ENCODE results near the gene L1TD1. TPM values are rescaled to one million over a fixed set of nuclear protein-coding genes. Genes with fewer than 3 reads are reported as not detected.
A peak's percentile ranks its signal among the peaks of the same experiment; 100 is the strongest.
"Not testable (repeated sequence)": the region's sequence is repeated elsewhere in the genome, so short reads cannot be mapped to it uniquely, and the experiment has no call there.

L1TD1 gene
- total and polyA plus RNA-seq, 4 experiments from 2014 or later, result not detected

- intact Hi-C loops (cut with micrococcal nuclease), result no loop called here
- no peaks in the 10 kb centered on the region for H3K27me3 ChIP-seq (ENCODE audit: insufficient read depth, low read length)
- ChIA-PET POLR2A (ENCODE audit: partially characterized antibody) (no interaction called here), CTCF (ENCODE audit: partially characterized antibody) (interaction anchor here (1.2 to 2.1 kb wide), 3 partner anchors 9 to 562 kb away, joined by 3 to 13 read pairs (median 3); no protein-coding TSS in a partner anchor)
- no peak overlapping the region for H3K27ac ChIP-seq (ENCODE audit: low read depth, low read length)
- H3K9me3 ChIP-seq (ENCODE audit: control insufficient read depth in 1 of 2, low read length in 2 of 2), result no peaks in the 10 kb centered on the region
- Mint-ChIP-seq H3K27ac (no peak overlapping the region), H3K27me3 (peaks cover 6 to 7% of the 10 kb centered on the region in 2 donors), H3K9me3 (no peaks in the 10 kb centered on the region), H3K4me3 (no peak overlapping the region), H3K4me1 (no peaks in the 10 kb centered on the region), H3K36me3 (no peaks in the 10 kb centered on the region)
- H3K4me3 ChIP-seq (ENCODE audit: low read length in 2 of 2), result no peak overlapping the region
- DNase-seq, result no peak
- no peaks in the 10 kb centered on the region for H3K36me3 ChIP-seq (ENCODE audit: insufficient read depth, low read length)
- H3K4me1 ChIP-seq (ENCODE audit: insufficient read depth, low read length), result no peaks in the 10 kb centered on the region
Measured at GRCh38 chr1:62184336-62184735, 10.3 kb upstream of the L1TD1 start.

DNA sequence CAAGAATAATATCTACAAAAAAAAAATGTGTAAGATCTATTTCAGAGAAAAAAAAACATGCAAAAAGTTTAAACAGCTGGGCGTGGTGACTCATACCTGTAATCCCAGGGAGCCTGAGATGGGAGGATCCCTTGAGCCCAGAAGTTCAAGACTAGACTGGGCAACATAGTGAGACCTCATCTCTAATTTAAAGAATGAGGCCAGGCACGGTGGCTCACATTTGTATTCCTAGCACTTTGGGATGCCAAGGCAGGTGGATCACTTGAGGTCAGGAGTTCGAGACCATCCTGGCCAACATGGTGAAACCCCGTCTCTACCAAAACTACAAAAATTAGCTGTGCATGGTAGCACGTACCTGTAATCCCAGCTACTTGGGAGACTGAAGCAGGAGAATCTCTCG is 9.4 kb upstream of the L1TD1 start:
- H3K4me1 ChIP-seq (ENCODE audit: insufficient read depth, low read length); DNase-seq; H3K36me3 ChIP-seq (ENCODE audit: insufficient read depth, low read length); H3K4me3 ChIP-seq (ENCODE audit: low read length in 2 of 2); H3K27ac Mint-ChIP-seq; H3K9me3 Mint-ChIP-seq; H3K4me1 Mint-ChIP-seq; H3K27ac ChIP-seq (ENCODE audit: low read depth, low read length); H3K4me3 Mint-ChIP-seq; POLR2A ChIA-PET (ENCODE audit: partially characterized antibody); intact Hi-C loops (cut with micrococcal nuclease); H3K9me3 ChIP-seq (ENCODE audit: control insufficient read depth in 1 of 2, low read length in 2 of 2); H3K36me3 Mint-ChIP-seq; H3K27me3 ChIP-seq (ENCODE audit: insufficient read depth, low read length); H3K27me3 Mint-ChIP-seq: not testable (repeated sequence)
- CTCF ChIA-PET (ENCODE audit: partially characterized antibody), result interaction anchor here (2.1 kb wide), 1 partner anchor 10 kb away, joined by 13 read pairs; no protein-coding TSS in a partner anchor

GRCh38 chr1:62185677-62186076 is 9.0 kb upstream of the L1TD1 start:
- Mint-ChIP-seq H3K4me3 (no peak overlapping the region), H3K27me3 (peaks cover 9 to 10% of the 10 kb centered on the region in 2 donors), H3K27ac (no peak overlapping the region), H3K4me1 (no peaks in the 10 kb centered on the region), H3K9me3 (no peaks in the 10 kb centered on the region), H3K36me3 (no peaks in the 10 kb centered on the region)
- Histone ChIP-seq H3K27ac (ENCODE audit: low read depth, low read length) (no peak overlapping the region), H3K4me1 (ENCODE audit: insufficient read depth, low read length) (no peaks in the 10 kb centered on the region), H3K36me3 (ENCODE audit: insufficient read depth, low read length) (no peaks in the 10 kb centered on the region), H3K27me3 (ENCODE audit: insufficient read depth, low read length) (no peaks in the 10 kb centered on the region), H3K4me3 (ENCODE audit: low read length in 2 of 2) (no peak overlapping the region), H3K9me3 (ENCODE audit: control insufficient read depth in 1 of 2, low read length in 2 of 2) (no peaks in the 10 kb centered on the region)
- ChIA-PET POLR2A (ENCODE audit: partially characterized antibody) (no interaction called here), CTCF (ENCODE audit: partially characterized antibody) (interaction anchor here (2.3 kb wide), 1 partner anchor 10 kb away, joined by 8 read pairs; no protein-coding TSS in a partner anchor)
- DNase-seq, result no peak
- intact Hi-C loops (cut with micrococcal nuclease), result no loop called here

- CTCF ChIA-PET (ENCODE audit: partially characterized antibody), result interaction anchor here (0.7 to 2.3 kb wide), 2 partner anchors 12 to 502 kb away, joined by 4 to 8 read pairs; no protein-coding TSS in a partner anchor
- Histone ChIP-seq H3K36me3 (ENCODE audit: insufficient read depth, low read length) (no peaks in the 10 kb centered on the region), H3K27me3 (ENCODE audit: insufficient read depth, low read length) (no peaks in the 10 kb centered on the region), H3K27ac (ENCODE audit: low read depth, low read length) (no peak overlapping the region), H3K9me3 (ENCODE audit: control insufficient read depth in 1 of 2, low read length in 2 of 2) (no peaks in the 10 kb centered on the region), H3K4me3 (ENCODE audit: low read length in 2 of 2) (no peak overlapping the region), H3K4me1 (ENCODE audit: insufficient read depth, low read length) (no peaks in the 10 kb centered on the region)
- H3K27ac Mint-ChIP-seq, result no peak overlapping the region
- no peak overlapping the region for H3K4me3 Mint-ChIP-seq
- no peak for DNase-seq
- H3K4me1 Mint-ChIP-seq, result no peaks in the 10 kb centered on the region
- peaks cover 7 to 11% of the 10 kb centered on the region in 2 donors for H3K27me3 Mint-ChIP-seq
- H3K36me3 Mint-ChIP-seq, result no peaks in the 10 kb centered on the region
- POLR2A ChIA-PET (ENCODE audit: partially characterized antibody), result no interaction called here
- no peaks in the 10 kb centered on the region for H3K9me3 Mint-ChIP-seq
- intact Hi-C loops (cut with micrococcal nuclease), result no loop called here
Measured at GRCh38 chr1:62187548-62187947, 7.1 kb upstream of the L1TD1 start.

GRCh38 chr1:62188111-62188510 is 6.5 kb upstream of the L1TD1 start:
- Mint-ChIP-seq H3K36me3 (no peaks in the 10 kb centered on the region), H3K9me3 (no peaks in the 10 kb centered on the region), H3K4me1 (no peaks in the 10 kb centered on the region), H3K27ac (no peak overlapping the region), H3K27me3 (peaks cover 9 to 11% of the 10 kb centered on the region in 2 donors), H3K4me3 (no peak overlapping the region)
- H3K27me3 ChIP-seq (ENCODE audit: insufficient read depth, low read length), result no peaks in the 10 kb centered on the region
- no peaks in the 10 kb centered on the region for H3K9me3 ChIP-seq (ENCODE audit: control insufficient read depth in 1 of 2, low read length in 2 of 2)
- H3K4me3 ChIP-seq (ENCODE audit: low read length in 2 of 2), result no peak overlapping the region
- no peak for DNase-seq
- H3K36me3 ChIP-seq (ENCODE audit: insufficient read depth, low read length), result no peaks in the 10 kb centered on the region
- ChIA-PET CTCF (ENCODE audit: partially characterized antibody) (no interaction called here), POLR2A (ENCODE audit: partially characterized antibody) (no interaction called here)
- H3K27ac ChIP-seq (ENCODE audit: low read depth, low read length), result no peak overlapping the region
- intact Hi-C loops (cut with micrococcal nuclease), result no loop called here
- no peaks in the 10 kb centered on the region for H3K4me1 ChIP-seq (ENCODE audit: insufficient read depth, low read length)

- DNase-seq, result no peak
- Mint-ChIP-seq H3K9me3 (peaks cover 0 to 4% (median 0%) of the 10 kb centered on the region in 8 donors), H3K36me3 (no peaks in the 10 kb centered on the region), H3K4me1 (peaks cover 0 to 17% (median 4%) of the 10 kb centered on the region in 4 donors), H3K4me3 (peak overlapping the region in 1 of 8 donors; percentile 32), H3K27ac (no peak overlapping the region), H3K27me3 (peaks cover 16 to 27% of the 10 kb centered on the region in 2 donors)
- no peak overlapping the region for H3K27ac ChIP-seq (ENCODE audit: low read depth, low read length)
- H3K9me3 ChIP-seq (ENCODE audit: control insufficient read depth in 1 of 2, low read length in 2 of 2), result no peaks in the 10 kb centered on the region
- no peaks in the 10 kb centered on the region for H3K27me3 ChIP-seq (ENCODE audit: insufficient read depth, low read length)
- CTCF ChIA-PET (ENCODE audit: partially characterized antibody), result no interaction called here
- intact Hi-C loops (cut with micrococcal nuclease), result no loop called here
- no peaks in the 10 kb centered on the region for H3K4me1 ChIP-seq (ENCODE audit: insufficient read depth, low read length)
- POLR2A ChIA-PET (ENCODE audit: partially characterized antibody), result no interaction called here
- H3K4me3 ChIP-seq (ENCODE audit: low read length in 2 of 2), result no peak overlapping the region
- H3K36me3 ChIP-seq (ENCODE audit: insufficient read depth, low read length), result no peaks in the 10 kb centered on the region
Measured at GRCh38 chr1:62196086-62196690, 1.5 kb downstream of the L1TD1 start.

DNA sequence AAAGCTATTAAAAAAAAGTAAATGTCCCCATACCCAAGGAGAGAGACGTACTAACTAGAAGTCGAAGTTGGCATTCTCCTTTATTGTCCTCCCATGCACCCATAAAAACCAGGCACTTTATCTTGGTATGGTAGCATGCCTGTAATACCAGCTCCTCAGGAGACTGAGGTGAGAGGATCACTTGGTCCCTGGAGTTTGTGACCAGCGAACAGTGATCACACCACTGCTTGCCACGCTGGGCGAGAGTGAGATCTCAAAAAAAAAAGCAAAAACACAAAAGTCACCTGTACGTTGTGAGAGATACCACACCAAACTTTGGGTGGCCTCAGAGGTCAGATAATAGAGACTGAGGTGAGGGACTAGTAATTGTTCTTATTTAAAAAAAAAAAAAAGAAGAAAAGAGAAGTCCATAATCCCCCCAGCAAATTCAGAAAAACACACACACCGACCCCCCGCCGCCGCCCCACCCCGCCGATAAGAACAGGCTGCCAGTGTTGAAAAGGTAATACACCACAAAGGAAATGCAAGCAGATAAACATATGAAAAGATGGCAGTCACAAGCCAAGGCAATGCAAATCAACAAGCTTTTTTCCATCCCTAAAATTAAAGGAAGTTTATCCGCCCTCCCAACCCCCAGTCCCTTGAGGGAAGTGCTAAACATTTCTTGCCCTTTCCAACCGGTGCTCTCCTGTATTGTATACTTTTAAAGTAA is 3.6 kb downstream of the L1TD1 start:
- Histone ChIP-seq H3K4me1 (ENCODE audit: insufficient read depth, low read length) (no peaks in the 10 kb centered on the region), H3K9me3 (ENCODE audit: control insufficient read depth in 1 of 2, low read length in 2 of 2) (no peaks in the 10 kb centered on the region), H3K27ac (ENCODE audit: low read depth, low read length) (no peak overlapping the region), H3K36me3 (ENCODE audit: insufficient read depth, low read length) (no peaks in the 10 kb centered on the region), H3K27me3 (ENCODE audit: insufficient read depth, low read length) (no peaks in the 10 kb centered on the region), H3K4me3 (ENCODE audit: low read length in 2 of 2) (no peak overlapping the region)
- POLR2A ChIA-PET (ENCODE audit: partially characterized antibody), result no interaction called here
- no peak overlapping the region for H3K27ac Mint-ChIP-seq
- no peak overlapping the region for H3K4me3 Mint-ChIP-seq
- CTCF ChIA-PET (ENCODE audit: partially characterized antibody), result interaction anchor here (0.9 kb wide), 1 partner anchor 207 kb away, joined by 3 read pairs; no protein-coding TSS in a partner anchor
- intact Hi-C loops (cut with micrococcal nuclease), result no loop called here
- H3K27me3 Mint-ChIP-seq, result peaks cover 16 to 22% of the 10 kb centered on the region in 2 donors
- H3K36me3 Mint-ChIP-seq, result no peaks in the 10 kb centered on the region
- H3K9me3 Mint-ChIP-seq, result peaks cover 0 to 4% (median 0%) of the 10 kb centered on the region in 8 donors
- H3K4me1 Mint-ChIP-seq, result peaks cover 0 to 17% (median 4%) of the 10 kb centered on the region in 4 donors
- DNase-seq, result no peak

Measured in CD4-positive, alpha-beta memory T cell (primary cell).